ENCODE data around the gene KLC4. TPM values are rescaled to one million over a fixed set of nuclear protein-coding genes. Genes with fewer than 3 reads are reported as not detected.
A peak's percentile ranks its signal among the peaks of the same experiment; 100 is the strongest.

The KLC4 gene
- total RNA-seq, 1 donor from 2014 or later = 21.4 TPM

- Histone ChIP-seq H3K4me3 (ENCODE audit: low read length in 3 of 3) (peak overlapping the region; percentile 92 to 99 (median 98)), H3K27ac (ENCODE audit: low read depth, low read length) (peak overlapping the region; percentile 87), H3K9me3 (ENCODE audit: control insufficient read depth in 3 of 3, low read length in 3 of 3) (no peaks in the 10 kb centered on the region), H3K4me1 (ENCODE audit: control insufficient read depth in 3 of 3, insufficient read depth in 3 of 3, low read length in 3 of 3) (peaks cover 24 to 34% (median 27%) of the 10 kb centered on the region in 3 donors), H3K36me3 (ENCODE audit: control insufficient read depth in 3 of 3, insufficient read depth in 3 of 3, low read length in 3 of 3) (peaks cover 25 to 40% (median 40%) of the 10 kb centered on the region in 3 donors), H3K27me3 (ENCODE audit: control insufficient read depth in 3 of 3, insufficient read depth in 3 of 3, low read length in 3 of 3) (no peaks in the 10 kb centered on the region), H3K9ac (ENCODE audit: low read depth in 1 of 3, low read length in 3 of 3) (peak overlapping the region; percentile 94 to 98 (median 94))
Observed at GRCh38 chr6:43060034-43060754, 763 bp downstream of the KLC4 start.

DNA sequence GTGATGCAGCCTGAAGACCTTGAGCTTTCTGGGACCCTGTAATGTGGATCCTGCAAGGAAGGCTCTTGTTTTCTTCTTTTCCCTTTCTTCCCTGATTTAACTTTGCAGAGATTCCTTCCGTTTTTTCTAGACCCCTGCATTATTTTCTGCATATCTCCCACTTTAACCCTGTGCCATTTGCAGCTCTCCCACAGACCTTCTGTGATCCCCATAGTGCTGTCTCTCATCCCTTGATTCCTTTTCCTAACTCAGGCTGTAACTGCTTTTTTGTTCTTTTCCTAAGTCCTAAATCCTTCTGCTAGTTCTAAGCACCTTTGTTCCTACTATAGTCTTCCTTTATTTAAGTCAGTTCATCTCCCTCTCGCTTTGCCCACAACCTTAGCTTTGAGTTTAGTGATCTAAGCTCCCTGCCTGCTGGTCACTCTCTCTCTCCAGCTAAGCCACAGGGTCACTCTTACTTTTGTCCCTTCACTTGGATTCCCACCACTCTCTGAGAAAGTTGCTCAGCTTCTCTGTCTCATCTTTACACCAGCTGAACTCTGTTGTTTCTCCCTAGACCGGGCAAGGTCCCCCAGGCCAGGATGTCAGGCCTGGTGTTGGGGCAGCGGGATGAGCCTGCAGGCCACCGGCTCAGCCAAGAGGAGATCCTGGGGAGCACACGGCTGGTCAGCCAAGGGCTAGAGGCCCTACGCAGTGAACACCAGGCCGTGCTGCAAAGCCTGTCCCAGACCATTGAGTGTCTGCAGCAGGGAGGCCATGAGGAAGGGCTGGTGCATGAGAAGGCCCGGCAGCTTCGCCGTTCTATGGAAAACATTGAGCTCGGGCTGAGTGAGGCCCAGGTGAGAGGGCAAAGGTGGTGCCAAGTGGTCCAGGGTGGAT is 1.6 kb downstream of the KLC4 start:
- Histone ChIP-seq H3K36me3 (ENCODE audit: control insufficient read depth in 3 of 3, insufficient read depth in 3 of 3, low read length in 3 of 3) (peaks cover 26 to 40% (median 38%) of the 10 kb centered on the region in 3 donors), H3K9ac (ENCODE audit: low read depth in 1 of 3, low read length in 3 of 3) (peak overlapping the region; percentile 15 to 94 (median 94)), H3K27me3 (ENCODE audit: control insufficient read depth in 3 of 3, insufficient read depth in 3 of 3, low read length in 3 of 3) (no peaks in the 10 kb centered on the region), H3K4me3 (ENCODE audit: low read length in 3 of 3) (peak overlapping the region; percentile 92 to 99 (median 98)), H3K9me3 (ENCODE audit: control insufficient read depth in 3 of 3, low read length in 3 of 3) (no peaks in the 10 kb centered on the region), H3K27ac (ENCODE audit: low read depth, low read length) (no peak overlapping the region), H3K4me1 (ENCODE audit: control insufficient read depth in 3 of 3, insufficient read depth in 3 of 3, low read length in 3 of 3) (peaks cover 24 to 34% (median 27%) of the 10 kb centered on the region in 3 donors)

- Histone ChIP-seq H3K4me3 (ENCODE audit: low read length in 3 of 3) (no peak overlapping the region), H3K9ac (ENCODE audit: low read depth in 1 of 3, low read length in 3 of 3) (no peak overlapping the region), H3K4me1 (ENCODE audit: control insufficient read depth in 3 of 3, insufficient read depth in 3 of 3, low read length in 3 of 3) (peaks cover 24 to 34% (median 27%) of the 10 kb centered on the region in 3 donors), H3K27me3 (ENCODE audit: control insufficient read depth in 3 of 3, insufficient read depth in 3 of 3, low read length in 3 of 3) (no peaks in the 10 kb centered on the region), H3K9me3 (ENCODE audit: control insufficient read depth in 3 of 3, low read length in 3 of 3) (no peaks in the 10 kb centered on the region), H3K27ac (ENCODE audit: low read depth, low read length) (no peak overlapping the region), H3K36me3 (ENCODE audit: control insufficient read depth in 3 of 3, insufficient read depth in 3 of 3, low read length in 3 of 3) (peaks cover 29 to 44% (median 42%) of the 10 kb centered on the region in 3 donors)
Observed at GRCh38 chr6:43061861-43062260, 2.4 kb downstream of the KLC4 start.

DNA sequence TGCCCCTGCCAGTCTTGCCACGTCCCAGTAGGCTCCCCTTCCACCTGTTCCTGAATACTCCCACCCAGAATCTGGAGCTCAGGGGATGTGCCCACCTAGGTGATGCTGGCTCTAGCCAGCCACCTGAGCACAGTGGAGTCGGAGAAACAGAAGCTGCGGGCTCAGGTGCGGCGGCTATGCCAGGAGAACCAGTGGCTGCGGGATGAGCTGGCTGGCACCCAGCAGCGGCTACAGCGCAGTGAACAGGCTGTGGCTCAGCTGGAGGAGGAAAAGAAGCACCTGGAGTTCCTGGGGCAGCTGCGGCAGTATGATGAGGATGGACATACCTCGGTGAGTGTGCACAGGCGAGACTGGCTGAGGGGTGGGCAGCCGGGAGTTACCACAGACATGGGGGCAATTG is 3.4 kb downstream of the KLC4 start:
- no peak overlapping the region for H3K4me3 ChIP-seq (ENCODE audit: low read length in 3 of 3)
- H3K27me3 ChIP-seq (ENCODE audit: control insufficient read depth in 3 of 3, insufficient read depth in 3 of 3, low read length in 3 of 3) = no peaks in the 10 kb centered on the region
- H3K4me1 ChIP-seq (ENCODE audit: control insufficient read depth in 3 of 3, insufficient read depth in 3 of 3, low read length in 3 of 3) = peaks cover 24 to 31% (median 24%) of the 10 kb centered on the region in 3 donors
- peaks cover 27 to 41% (median 40%) of the 10 kb centered on the region in 3 donors for H3K36me3 ChIP-seq (ENCODE audit: control insufficient read depth in 3 of 3, insufficient read depth in 3 of 3, low read length in 3 of 3)
- no peak overlapping the region for H3K27ac ChIP-seq (ENCODE audit: low read depth, low read length)
- no peaks in the 10 kb centered on the region for H3K9me3 ChIP-seq (ENCODE audit: control insufficient read depth in 3 of 3, low read length in 3 of 3)
- H3K9ac ChIP-seq (ENCODE audit: low read depth in 1 of 3, low read length in 3 of 3) = no peak overlapping the region

DNA sequence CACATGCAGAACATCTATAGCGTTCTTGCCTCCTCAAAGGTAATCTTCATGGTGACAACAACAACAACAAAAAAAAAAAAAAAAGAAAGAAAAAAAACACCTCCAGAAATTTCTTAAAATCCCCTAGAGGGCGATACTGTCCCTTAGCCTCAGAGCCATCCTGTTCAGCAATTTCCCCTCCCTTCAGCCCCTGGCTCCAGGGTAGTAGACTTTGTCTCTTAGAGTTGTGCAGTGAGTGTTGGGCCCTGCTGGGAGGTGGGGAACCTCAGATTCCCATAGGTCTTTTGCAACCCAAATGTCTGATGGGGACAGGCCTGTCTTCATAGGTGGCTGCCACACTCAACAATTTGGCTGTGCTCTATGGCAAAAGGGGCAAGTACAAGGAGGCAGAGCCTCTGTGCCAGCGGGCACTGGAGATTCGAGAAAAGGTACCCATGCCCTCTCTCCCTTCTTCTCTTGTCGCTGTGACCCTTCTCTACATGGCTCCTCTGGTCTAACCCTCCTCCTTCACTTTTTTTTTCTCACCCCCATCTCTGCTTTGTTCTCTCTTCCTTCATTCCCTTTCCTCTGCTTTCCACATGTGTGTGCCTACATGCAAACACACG is 10.7 kb downstream of the KLC4 start:
- H3K27me3 ChIP-seq (ENCODE audit: control insufficient read depth in 3 of 3, insufficient read depth in 3 of 3, low read length in 3 of 3) = no peaks in the 10 kb centered on the region
- peaks cover 42 to 52% (median 48%) of the 10 kb centered on the region in 3 donors for H3K36me3 ChIP-seq (ENCODE audit: control insufficient read depth in 3 of 3, insufficient read depth in 3 of 3, low read length in 3 of 3)
- H3K9ac ChIP-seq (ENCODE audit: low read depth in 1 of 3, low read length in 3 of 3) = peak overlapping the region in 1 of 3 donors; percentile 16
- no peak overlapping the region for H3K4me3 ChIP-seq (ENCODE audit: low read length in 3 of 3)
- H3K27ac ChIP-seq (ENCODE audit: low read depth, low read length) = no peak overlapping the region
- no peaks in the 10 kb centered on the region for H3K4me1 ChIP-seq (ENCODE audit: control insufficient read depth in 3 of 3, insufficient read depth in 3 of 3, low read length in 3 of 3)
- H3K9me3 ChIP-seq (ENCODE audit: control insufficient read depth in 3 of 3, low read length in 3 of 3) = no peaks in the 10 kb centered on the region

DNA sequence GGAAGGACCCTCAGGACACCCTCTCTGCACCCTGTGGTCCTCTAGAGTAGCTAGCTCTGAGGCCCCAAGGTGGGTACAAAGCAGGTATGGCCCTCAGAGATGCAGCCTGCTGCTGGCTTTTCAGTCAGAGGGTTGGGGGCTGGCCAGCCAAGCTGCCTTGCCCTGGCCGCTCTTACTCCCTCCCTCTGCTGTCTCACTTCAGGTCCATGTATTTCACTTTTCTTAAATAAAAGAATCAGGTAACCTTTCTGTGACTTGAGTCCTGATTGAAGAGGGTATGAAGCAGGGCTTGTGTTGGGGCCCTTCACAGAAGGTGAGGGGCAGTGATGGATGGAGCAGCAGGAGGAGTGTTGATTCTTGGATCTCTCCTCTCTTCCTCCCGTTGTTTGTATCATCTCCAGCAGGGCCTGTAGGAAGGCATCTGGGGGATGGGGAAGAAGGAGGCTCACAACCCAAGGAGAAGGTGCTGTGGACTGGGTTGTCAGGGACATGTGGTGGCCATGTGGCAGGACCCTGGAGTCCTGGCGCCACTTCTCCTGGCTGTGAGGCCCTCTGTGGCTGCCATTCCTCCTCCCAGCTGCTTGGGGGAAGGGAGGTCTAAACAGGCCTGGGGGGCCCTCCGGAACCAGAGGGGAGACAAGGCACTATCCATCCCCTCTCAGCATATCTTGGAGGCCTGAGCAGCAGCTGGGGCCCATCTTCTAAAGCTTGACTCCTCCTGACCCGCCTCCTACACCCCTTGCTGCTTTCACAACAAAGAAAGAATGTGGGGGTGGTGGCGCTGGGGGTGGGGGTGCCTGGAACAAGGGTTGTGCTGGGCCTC is 15.6 kb downstream of the KLC4 start:
- no peaks in the 10 kb centered on the region for H3K9me3 ChIP-seq (ENCODE audit: control insufficient read depth in 3 of 3, low read length in 3 of 3)
- no peak overlapping the region for H3K9ac ChIP-seq (ENCODE audit: low read depth in 1 of 3, low read length in 3 of 3)
- no peak overlapping the region for H3K27ac ChIP-seq (ENCODE audit: low read depth, low read length)
- H3K4me3 ChIP-seq (ENCODE audit: low read length in 3 of 3) = no peak overlapping the region
- H3K36me3 ChIP-seq (ENCODE audit: control insufficient read depth in 3 of 3, insufficient read depth in 3 of 3, low read length in 3 of 3) = peaks cover 25 to 35% (median 30%) of the 10 kb centered on the region in 3 donors
- peaks cover 4 to 11% (median 11%) of the 10 kb centered on the region in 3 donors for H3K4me1 ChIP-seq (ENCODE audit: control insufficient read depth in 3 of 3, insufficient read depth in 3 of 3, low read length in 3 of 3)
- peaks cover 0 to 23% (median 14%) of the 10 kb centered on the region in 3 donors for H3K27me3 ChIP-seq (ENCODE audit: control insufficient read depth in 3 of 3, insufficient read depth in 3 of 3, low read length in 3 of 3)

- H3K27me3 ChIP-seq (ENCODE audit: control insufficient read depth in 3 of 3, insufficient read depth in 3 of 3, low read length in 3 of 3) = peaks cover 0 to 23% (median 14%) of the 10 kb centered on the region in 3 donors
- peaks cover 24 to 30% (median 25%) of the 10 kb centered on the region in 3 donors for H3K36me3 ChIP-seq (ENCODE audit: control insufficient read depth in 3 of 3, insufficient read depth in 3 of 3, low read length in 3 of 3)
- peaks cover 4 to 11% (median 11%) of the 10 kb centered on the region in 3 donors for H3K4me1 ChIP-seq (ENCODE audit: control insufficient read depth in 3 of 3, insufficient read depth in 3 of 3, low read length in 3 of 3)
- no peak within 1 kb of the TSS for H3K27ac ChIP-seq (ENCODE audit: low read depth, low read length)
- peak within 1 kb of the TSS; percentile 49 to 56 (median 51) for H3K4me3 ChIP-seq (ENCODE audit: low read length in 3 of 3)
- H3K9me3 ChIP-seq (ENCODE audit: control insufficient read depth in 3 of 3, low read length in 3 of 3) = no peaks in the 10 kb centered on the region
- H3K9ac ChIP-seq (ENCODE audit: low read depth in 1 of 3, low read length in 3 of 3) = peak within 1 kb of the TSS in 2 of 3 donors; percentile 33 to 54
Observed at GRCh38 chr6:43075670-43076463, 16.4 kb downstream of the KLC4 start, which contains the start of gene PTK7. TSS of gene PTK7 (plus strand) at chr6:43076314. CDS start at chr6:43076489, 175 bp downstream.

- Histone ChIP-seq H3K9ac (ENCODE audit: low read depth in 1 of 3, low read length in 3 of 3) (peak overlapping the region in 2 of 3 donors; percentile 33 to 54), H3K27ac (ENCODE audit: low read depth, low read length) (no peak overlapping the region), H3K4me3 (ENCODE audit: low read length in 3 of 3) (peak overlapping the region; percentile 49 to 56 (median 51)), H3K27me3 (ENCODE audit: control insufficient read depth in 3 of 3, insufficient read depth in 3 of 3, low read length in 3 of 3) (peaks cover 0 to 23% (median 14%) of the 10 kb centered on the region in 3 donors), H3K4me1 (ENCODE audit: control insufficient read depth in 3 of 3, insufficient read depth in 3 of 3, low read length in 3 of 3) (peaks cover 4 to 11% (median 11%) of the 10 kb centered on the region in 3 donors), H3K36me3 (ENCODE audit: control insufficient read depth in 3 of 3, insufficient read depth in 3 of 3, low read length in 3 of 3) (peaks cover 17 to 25% (median 20%) of the 10 kb centered on the region in 3 donors), H3K9me3 (ENCODE audit: control insufficient read depth in 3 of 3, low read length in 3 of 3) (no peaks in the 10 kb centered on the region)
Observed at GRCh38 chr6:43076464-43077332, 17.3 kb downstream of the KLC4 start.

All from skeletal muscle tissue (tissue), 4 donors.